Hematopoietic multipotent progenitor cell treated with erythropoietin and hydrocortisone succinate and interleukin-3 and kit ligand, for 6 days (in vitro differentiated cells): ENCODE data around the gene RIMS3.
"Not testable (repeated sequence)": the region's sequence is repeated elsewhere in the genome, so short reads cannot be mapped to it uniquely, and the experiment has no call there.

Source experiments
- DNase-seq: peaks from one replicate; pipeline ENCODE4 v3.0.0-alpha.2; 2015

The RIMS3 gene

DNA sequence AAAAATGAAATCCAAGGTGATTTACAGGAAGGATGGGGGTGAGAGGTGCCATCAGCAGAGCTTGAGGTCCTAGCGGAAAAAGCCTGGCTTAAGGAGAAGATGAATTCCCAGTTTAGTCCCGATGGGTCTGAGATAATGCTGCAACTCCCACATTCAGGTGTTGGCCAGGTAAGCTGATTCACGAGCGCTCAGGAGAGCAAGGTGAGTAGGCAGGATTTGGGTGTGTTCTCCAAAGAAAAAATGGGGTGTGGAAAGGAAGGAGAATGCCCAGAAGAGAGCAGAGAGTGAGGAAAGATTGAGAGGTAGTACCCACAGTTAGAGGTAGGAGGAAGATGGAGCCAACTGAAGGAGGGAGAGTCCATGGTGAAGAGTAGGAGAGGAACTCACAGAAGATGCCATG is 12.5 kb downstream of the RIMS3 start:
- no peak for DNase-seq

DNA sequence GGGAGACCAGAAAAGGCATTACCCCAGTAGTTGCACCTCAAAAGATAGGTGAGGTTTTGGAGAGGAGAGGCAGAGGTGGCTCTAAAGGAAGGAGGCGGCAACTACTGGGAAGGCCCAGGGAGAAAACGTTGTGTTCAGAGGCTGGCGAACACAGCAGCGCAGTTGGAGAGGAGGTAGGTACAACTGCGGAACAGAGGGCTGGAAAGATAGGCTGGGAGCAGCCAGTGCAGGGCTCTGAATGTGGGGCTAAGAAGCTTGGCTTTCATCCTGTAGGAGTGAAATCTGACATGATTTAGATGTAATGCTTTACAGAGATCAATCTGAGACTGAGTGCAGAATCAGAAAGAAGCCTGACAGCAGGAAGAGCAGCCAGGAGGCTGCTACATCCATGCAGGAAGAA is 13.0 kb downstream of the RIMS3 start:
- DNase-seq, result no peak

DNA sequence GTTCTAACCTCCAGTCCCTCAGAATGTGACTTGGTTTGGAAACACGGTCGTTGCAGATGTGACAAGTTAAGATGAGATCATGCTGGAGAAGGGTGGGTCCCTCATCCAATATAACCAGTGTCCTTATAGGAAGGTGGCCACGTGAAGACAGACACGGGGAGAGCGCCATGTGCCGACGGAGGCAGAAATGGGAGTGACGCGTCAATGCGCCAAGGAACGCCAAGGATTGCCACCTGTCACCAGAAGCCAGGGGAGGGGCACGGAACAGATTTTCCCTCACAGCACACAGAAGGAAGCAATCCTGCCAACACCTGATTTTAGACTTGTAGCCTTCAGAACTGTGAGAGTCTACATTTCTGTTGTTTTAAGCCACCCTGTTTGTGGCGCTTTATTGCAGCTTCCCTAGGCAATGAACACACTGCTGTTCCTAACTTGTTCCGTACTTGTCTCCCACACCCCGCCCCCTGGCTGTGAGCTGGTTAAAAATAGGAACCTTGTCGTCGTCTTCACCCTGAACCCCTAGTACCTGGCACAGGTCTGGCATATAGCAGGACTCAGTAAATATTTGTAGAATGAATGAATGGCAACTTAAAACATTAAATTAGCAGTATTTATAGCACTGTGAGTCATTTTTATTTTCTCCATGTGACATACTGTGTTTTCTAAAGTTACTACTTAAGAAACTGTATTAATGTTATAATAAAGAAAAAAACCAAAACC is 14.2 kb downstream of the RIMS3 start:
- no peak for DNase-seq

DNA sequence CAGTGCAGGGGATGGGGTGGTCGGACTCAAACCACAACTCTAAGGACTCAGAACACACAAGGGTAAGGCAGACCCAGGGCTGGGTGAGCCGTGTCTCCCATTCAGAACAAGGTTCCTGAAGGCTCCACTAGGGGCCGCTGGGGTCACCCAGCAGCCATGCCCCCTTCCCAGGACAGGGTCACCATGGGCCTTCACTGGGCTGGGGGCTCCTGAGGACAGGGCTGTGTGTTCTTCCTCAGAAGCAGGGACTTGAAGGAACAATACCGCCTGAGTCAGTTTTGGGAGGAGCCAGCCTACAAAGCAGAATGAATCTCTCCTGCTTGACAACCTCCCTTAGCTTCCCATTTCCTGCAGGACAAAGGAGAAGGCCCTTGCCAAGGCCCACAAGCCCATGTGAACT is 15.4 kb downstream of the RIMS3 start:
- DNase-seq, result peak; percentile 37

DNA sequence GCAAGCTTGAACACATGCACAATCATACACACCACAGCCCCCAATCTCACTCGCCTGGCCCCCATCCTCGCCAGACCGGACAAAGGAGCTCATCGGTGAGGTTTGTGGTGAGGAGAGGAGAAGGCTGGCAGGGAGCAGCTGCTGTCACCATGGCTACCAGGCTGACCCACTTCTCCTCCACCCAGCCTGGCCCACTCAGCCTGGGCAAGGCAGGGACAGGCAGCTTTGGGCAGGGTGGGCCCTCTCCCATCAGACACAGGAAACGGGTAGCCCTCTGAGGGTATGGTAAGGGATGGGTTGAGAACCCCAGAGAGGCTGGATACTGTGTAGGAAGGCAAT is 15.9 kb downstream of the RIMS3 start:
- no peak for DNase-seq

DNA sequence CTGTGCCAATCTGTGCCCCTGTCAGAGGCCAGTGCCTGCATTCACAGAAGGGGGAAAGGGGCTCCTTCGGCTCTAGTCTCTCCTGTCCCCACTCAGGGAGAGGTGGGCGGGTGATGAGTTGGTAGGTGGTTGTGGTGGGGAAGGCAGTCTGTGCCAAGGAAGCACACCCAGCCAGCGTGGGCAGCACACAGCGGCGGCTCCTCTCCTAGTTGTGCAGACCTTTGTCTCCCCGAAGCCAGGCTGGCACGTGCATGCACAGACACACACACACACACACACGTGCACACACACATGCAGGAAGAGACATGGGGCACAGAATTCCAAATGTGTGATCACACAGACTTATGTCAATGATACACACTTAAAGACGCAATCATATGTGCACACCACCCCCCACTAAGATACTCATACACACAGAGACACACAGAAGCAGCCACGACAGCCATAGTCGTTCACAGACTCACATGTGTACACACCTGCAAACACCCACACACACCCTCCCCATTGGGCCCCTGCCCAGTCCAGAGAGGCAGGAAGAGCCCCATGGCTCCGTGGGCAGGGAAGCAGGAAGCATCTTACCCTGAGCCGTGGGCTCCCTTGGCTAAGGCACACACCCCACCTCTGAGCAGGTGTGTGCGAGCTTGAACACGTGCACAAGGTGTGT is 16.4 kb downstream of the RIMS3 start:
- DNase-seq, result no peak

DNA sequence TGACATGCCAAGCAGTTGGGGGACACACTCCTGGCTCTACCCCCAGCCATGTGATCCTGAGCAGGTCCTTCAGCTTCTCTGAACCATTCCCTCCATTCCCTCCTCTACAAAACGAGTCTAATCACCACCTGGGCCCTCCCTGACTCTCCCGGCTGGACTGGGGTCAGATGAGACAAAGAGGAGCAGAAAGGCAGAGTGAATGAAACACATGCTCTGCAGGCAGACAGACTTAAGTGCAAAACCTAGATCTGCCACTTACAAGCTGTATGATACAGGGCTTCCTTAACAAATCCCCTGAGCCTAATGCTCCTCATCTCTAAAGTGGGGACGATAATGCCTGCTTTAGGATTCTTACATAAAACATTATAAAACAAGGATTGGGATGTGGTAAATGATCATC is 17.3 kb downstream of the RIMS3 start:
- DNase-seq, result no peak

DNA sequence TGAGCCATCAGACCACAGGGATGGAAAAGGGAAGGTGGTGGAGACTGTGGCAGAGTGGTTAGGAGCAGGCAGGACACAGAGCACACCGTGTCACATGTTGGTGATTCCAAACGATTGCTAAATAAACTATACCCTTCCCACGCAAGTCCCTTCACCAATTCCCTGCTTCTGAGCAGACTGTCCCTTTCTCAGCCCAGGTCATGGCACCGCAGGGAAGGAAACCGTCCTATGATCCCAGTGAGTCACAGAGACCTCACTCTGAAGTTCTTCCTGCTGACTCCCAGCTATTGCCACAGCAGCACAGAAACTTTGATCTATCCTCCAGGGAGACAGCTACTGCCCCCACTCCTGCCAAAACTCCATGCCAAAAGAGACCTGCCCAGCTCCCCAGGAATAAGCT is 19.2 kb downstream of the RIMS3 start:
- no peak for DNase-seq

DNA sequence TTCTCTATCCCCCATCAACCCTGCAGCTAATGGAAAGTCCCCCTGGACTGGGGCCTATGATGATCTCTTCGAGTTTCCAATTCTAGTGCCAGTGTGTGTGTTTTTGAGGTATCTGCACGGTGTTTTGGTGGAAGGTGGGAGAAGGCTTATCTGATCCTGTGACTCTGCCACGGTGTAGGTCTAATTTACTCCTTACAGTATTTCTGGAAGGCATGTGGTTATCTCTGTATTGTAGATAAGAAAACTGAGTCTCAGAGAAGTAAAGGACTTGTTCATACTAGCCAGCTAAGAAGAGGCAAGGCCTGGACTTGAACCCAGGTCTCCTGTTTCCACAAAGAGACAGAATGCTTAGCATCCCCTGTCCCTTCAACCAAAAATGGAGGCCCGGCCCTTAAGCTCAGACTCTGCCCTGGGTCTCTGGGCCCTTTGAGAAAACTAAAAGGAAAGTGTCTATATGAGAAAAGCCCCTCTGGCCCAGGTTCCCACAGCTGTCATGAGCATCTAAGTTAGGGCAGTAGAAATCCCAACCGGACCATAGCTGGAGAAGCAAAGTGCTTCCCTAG is 20.3 kb downstream of the RIMS3 start:
- DNase-seq, result peak; percentile 51

DNA sequence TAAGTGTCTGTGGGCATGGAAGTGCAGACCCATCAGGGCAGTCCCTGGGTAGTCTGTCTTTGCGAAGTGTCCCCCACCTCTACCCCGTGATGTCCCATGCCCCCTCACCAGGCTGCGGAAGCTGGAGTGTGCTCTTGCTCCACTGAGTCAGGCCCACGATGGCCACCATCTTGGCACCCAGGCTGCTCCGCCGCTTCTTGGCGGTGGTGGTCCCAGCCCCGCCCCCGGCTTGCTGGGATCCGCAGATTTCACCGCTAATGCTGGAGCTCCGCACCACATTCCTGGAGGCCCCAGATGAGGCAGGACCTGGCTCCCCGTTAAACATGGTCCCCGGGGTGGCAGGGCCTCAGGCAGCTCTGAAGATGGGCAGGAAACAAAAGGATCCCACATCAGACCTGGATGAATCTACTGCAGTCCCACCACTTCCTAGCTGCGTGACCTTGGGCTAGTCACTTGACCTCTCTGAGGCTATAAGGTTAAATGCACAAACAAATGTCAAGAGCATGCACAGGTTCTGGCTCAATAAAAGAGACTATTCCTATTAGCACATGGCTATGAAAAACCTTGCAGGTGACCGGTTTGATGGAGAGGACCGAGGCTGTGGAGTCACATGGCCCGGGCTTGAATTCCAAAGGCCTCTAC is 23.8 kb downstream of the RIMS3 start:
- DNase-seq, result no peak

DNA sequence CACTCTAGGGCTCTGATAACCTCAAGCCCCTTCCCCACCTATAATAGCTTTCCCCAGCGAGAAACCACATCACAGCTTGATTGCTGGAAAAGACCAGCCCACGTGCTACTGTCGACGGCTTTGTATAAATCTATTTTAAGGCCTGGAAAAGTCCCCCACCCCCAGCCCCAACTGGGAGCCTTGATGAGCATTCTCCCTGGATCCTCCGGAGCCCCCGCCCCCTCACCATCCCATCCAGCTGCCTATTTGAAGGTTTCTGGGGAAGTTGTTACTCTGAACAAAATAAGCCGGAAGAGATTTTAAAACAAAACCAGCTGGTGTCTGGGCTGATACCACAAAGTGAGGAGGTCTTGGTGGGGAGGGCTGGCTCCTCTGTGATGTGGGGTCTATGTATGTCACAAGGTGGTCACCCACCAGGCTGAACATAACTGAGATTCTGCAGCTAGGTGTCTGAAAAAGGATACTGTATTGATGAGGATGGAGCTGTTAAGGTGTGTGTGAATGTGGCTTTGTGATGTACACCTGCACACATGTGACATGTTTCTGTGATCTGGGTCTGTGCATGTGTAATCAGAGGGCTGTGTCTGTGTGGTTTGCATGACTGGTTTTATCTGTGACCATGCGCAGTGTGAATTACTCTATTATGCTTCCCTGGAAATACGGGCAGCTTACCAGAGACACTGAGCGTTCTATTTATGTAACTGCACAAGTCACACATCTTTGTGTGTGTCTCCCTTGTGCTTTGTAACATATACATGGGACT is 25.0 kb downstream of the RIMS3 start:
- no peak for DNase-seq

DNA sequence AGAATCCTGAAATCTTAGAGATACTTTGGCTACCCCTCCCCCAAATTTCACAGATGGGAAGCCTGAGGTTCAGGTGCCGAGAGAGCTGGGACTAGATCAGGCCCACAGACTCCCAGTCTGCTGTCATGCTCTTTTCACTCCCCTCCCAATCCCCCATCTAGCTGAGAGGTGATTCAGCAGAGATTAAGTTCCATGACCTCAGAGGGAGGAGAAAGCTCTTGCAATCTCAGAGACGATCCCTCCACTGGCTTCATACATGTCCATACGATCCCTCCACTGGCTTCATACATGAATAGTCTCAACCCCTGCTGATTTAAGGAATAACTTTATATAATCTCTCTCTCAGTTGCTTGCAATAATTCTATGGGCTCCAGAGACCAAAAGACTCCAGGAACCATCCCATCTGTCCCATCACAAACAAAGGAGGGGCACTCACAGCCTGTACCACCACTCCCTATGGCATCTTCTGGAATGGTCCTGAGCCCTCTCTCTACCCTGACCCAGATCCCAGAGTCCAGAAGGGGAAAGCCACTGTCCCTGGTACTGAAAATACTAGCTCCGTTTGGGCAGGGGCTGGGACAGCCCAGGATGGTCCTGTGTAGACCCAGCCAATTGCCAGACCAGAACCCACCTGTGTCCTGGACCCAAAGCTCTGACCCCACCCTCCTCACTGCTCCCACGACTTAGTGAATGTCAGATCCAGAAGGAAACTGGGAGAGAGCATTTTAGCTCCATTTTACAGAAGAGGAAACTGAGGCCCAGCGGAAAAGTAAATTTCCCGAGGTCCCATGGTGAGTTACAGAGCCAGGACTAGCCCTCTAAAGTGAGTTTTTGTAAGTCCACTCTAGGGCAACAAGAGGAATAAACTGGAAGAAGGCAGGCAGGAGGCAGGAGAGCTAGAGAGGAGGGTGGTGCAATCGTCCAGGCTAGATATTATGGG is 27.1 kb downstream of the RIMS3 start:
- peak; percentile 27 for DNase-seq

DNA sequence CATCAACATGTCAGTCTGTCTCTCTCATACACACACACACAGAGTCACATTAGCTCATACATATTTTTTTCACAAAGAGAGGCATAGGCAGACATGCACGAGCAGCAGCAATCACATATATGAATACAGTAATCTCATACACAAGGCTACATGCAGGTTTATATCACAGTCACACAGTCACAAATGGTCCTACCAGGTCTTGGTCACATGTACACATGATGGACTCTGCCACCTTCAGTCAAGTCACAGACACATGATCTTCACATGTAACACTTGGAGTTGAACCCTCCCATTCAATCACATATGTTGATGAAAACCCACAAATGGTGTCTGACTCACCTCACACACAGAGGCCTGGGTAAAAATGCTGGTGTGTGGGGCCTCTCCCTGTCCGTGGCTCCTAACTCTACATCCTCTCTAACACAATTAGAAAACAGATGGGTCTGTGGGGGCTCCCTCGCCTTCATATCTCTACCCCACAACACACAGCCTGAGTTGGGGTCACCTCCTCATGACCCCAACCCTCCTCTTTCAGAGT is 27.9 kb downstream of the RIMS3 start:
- DNase-seq, result no peak

DNA sequence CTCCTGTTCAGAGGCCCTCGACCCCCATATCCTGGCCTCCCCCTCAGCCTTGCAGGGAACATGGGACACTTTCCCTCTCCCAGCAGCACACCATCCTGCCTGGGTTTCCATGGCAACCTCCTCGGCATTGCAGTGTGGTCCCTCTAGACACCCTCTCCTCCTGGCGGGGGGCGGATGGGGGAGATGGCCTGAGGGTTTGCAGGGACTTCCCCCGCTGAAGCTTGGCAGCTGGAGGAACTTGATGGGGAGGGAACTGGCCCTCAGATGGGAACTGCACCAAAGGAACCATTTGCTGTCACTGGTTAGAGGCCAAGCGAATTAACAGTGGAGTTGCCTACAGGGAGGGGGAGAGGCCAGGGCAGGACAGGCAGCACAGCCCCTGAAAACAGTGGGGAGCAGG is 28.7 kb downstream of the RIMS3 start:
- DNase-seq, result no peak

DNA sequence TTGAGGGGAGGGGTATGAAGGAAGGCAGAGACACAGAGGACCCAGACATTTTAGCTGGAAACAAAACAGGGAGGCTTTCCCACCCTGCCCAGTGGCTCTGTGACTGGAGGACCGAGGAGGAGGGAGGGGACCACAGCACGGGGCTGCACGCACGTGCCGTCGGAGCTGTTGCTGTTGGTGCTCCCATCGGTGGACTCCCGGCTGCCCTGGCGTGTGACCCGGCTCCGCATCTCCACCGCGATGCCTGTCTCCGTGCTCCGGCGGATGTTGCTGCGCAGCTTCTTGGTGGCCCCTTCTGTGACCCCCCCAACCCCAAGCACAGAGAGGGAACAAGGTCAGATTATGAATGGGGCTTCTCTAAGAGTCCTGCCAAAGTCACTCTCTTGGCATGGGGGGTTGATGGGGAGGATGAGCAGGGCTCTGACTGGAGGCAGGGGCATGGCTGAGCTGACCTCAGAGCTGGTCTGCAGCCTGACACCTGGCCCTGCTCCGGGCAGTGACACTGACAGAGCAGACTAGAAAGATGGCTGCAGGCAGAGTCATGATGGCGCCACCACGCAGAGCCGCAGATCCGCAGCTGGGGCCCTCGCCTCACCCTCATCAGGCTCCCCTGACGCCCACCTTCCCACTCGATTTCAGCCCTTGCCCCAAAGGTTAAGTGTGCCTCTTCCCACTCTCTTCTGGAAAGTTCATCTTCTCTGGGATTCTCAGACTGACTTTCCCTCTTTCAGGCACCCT is 29.6 kb downstream of the RIMS3 start:
- DNase-seq, result no peak

DNA sequence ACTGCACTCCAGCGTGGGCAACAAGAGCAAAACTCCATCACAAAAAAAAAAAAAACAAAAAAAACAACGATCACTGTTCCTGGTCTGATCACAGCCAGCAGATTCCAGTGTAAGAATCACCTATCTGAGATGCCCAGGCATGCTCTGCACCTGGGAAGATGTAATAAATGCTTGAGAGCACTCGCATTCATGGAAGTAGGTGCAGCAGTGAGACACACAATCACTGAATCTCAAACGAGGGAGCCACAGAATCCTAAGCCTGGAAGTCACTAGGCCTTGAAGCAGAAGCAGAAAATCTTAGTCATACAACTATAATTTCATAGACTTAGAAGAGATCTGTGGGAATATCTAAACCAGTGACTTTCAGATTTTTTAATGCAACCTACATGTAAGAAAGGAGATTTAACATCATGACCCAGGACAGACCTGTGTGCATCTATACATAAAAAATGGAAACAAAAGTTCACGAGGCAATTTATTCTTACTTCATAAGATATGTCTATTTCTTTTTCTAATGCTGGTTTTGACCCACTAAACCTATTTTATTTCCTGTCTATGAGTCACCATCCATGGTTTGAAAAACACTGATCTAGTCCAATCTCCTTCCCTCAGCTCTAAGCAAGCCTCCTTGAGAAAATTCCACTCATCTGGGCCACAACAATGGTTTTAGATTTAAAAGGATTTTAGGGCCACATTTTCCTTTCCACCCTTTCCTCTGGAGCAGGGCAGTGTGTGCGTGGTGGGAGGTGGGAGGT is 30.4 kb downstream of the RIMS3 start:
- DNase-seq, result no peak

DNA sequence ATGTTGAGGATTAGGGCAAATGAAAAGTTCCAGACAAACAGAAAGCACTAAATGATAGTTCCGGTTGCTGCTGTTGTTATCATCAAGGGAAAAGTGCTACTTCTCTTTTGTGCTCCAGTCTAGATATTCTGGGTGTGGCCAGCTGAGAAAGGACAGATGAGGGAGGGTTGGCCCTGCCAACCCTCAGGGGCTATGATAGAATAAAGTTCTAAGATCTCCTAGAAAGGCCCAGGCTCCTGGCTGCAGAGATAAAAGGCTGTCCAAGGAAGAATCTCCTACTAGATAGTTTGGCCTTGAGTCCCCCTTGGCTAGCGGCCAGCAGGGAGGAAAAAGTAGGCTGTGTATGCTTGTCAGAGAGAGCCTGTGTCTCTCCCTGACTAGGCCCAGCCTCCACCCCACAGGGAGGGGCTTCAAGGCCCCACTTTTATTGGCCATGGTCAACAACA is 31.5 kb downstream of the RIMS3 start:
- DNase-seq, result peak; percentile 99

DNA sequence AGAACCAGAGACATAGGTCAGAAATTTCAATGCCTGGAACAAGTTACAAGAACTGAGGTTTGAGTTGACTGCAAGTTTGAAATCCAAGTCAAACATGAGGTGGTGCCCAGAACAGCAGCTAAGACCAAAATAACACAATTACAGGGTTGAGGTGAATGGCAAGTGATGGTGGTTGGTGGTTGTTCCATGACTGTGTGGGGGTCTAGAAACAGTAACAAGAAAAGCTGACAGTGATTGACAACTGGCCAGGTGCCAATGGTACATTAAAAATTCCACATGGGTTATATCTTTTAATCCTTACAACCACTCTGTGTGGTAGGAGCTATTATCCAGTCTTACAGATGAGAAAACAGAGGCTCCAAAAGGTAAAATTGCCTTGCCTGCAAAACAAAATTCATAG is 32.0 kb downstream of the RIMS3 start:
- no peak for DNase-seq

DNA sequence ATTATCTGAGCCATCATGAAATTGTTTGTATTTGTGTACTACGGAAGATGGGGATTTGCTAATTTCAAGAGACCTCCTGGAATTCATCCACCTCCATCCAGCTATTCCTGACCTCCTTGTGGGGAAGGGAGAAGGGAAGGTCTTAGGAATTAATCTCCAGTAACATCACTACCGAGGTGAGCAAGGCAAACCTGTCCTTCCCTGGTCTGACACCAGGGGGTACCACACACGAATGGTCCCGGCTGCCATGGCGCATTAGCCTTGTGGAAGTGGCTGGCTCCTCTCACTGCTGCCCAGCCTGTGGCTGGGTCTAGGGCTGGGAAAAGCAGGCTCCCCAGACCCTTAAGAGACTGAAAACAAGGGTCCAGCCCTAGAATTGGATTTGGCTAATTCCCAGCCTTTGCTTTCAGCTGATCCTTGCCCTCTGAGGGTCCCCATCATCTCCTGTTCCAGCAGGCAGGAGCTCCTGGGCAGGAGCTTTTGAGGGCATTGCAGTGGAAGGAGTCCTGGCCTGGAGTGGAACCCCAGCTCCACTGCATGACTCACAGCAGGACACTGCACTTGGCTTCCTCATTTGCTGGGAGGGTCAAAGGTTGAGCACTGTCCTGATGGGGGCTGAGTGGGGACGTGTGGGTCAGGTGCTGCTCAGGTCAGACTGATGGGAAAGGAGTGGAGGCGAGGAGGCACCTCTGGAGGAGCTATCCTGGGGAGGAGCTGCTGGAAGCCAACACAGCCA is 34.8 kb downstream of the RIMS3 start:
- peak; percentile 81 for DNase-seq

DNA sequence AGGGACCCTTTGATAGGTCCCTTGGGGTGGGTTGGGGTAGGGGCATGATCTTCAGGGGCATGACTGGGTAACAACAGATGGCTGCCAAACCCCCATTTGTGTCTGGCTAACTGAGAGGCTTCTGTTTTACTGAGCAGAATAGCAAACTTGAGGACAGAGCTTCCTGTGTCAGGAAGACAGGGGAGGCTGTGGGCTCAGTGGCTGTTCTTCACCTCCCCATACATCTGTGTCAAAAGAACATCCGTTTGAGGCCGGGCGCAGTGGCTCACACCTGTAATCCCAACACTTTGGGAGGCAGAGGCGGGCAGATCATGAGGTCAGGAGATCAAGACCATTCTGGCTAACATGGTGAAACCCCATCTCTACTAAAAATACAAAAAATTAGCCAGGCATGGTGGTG is 35.9 kb downstream of the RIMS3 start:
- not testable (repeated sequence) for DNase-seq
